IPS-18a (cell line): ENCODE results near the gene SKIC2.

Experiments
- H3K27ac ChIP-seq: one replicate; pipeline ENCODE4 v1.5.1; 2013; ENCODE audit warnings: low read length
- H3K27me3 ChIP-seq: one replicate; pipeline ENCODE4 v1.6.1; 2013; ENCODE audit warnings: mild to moderate bottlenecking, low read length; ENCODE audit not compliant: control insufficient read depth, insufficient read depth
- H3K36me3 ChIP-seq: one replicate; pipeline ENCODE4 v1.6.1; 2013; ENCODE audit warnings: low read depth, low read length; ENCODE audit not compliant: control insufficient read depth
- H3K4me1 ChIP-seq: one replicate; pipeline ENCODE4 v1.6.1; 2013; ENCODE audit warnings: low read depth, low read length; ENCODE audit not compliant: control insufficient read depth
- H3K4me3 ChIP-seq: one replicate; pipeline ENCODE4 v1.5.1; 2013; ENCODE audit warnings: low read length
- H3K9ac ChIP-seq: one replicate; pipeline ENCODE4 v1.6.1; 2013; ENCODE audit warnings: mild to moderate bottlenecking, low read length, moderate library complexity
- H3K9me3 ChIP-seq: one replicate; pipeline ENCODE4 v1.6.1; 2013; ENCODE audit warnings: low read depth, low read length; ENCODE audit not compliant: control insufficient read depth

Gene SKIC2

GRCh38 chr6:31946370-31946885 is 12.5 kb upstream of the SKIC2 start:
- Histone ChIP-seq H3K27ac (no peak overlapping the region), H3K27me3 (peaks cover 8% of the 10 kb centered on the region), H3K9me3 (no peaks in the 10 kb centered on the region), H3K4me3 (no peak overlapping the region), H3K4me1 (peaks cover 3% of the 10 kb centered on the region), H3K36me3 (peaks cover 7% of the 10 kb centered on the region), H3K9ac (no peak overlapping the region)

DNA sequence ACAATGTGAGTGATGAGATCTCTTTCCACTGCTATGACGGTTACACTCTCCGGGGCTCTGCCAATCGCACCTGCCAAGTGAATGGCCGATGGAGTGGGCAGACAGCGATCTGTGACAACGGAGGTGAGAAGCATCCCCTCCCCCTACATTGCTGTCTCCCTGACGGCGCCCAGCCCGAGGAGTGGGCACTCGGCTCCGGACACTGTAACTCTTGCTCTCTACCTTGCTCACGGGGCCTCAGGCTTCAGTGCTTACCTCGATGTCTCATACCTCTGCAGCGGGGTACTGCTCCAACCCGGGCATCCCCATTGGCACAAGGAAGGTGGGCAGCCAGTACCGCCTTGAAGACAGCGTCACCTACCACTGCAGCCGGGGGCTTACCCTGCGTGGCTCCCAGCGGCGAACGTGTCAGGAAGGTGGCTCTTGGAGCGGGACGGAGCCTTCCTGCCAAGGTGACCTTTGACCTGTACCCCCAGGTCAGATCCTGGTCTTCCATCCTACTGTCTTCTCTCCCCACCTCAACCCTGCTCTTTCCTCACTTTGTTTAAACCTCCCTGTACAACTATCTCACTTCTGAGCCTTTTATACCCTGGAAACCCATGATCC is 11.8 kb upstream of the SKIC2 start:
- Histone ChIP-seq H3K4me1 (peaks cover 3% of the 10 kb centered on the region), H3K9me3 (no peaks in the 10 kb centered on the region), H3K4me3 (no peak overlapping the region), H3K27ac (no peak overlapping the region), H3K9ac (no peak overlapping the region), H3K36me3 (peaks cover 14% of the 10 kb centered on the region), H3K27me3 (peaks cover 8% of the 10 kb centered on the region)

DNA sequence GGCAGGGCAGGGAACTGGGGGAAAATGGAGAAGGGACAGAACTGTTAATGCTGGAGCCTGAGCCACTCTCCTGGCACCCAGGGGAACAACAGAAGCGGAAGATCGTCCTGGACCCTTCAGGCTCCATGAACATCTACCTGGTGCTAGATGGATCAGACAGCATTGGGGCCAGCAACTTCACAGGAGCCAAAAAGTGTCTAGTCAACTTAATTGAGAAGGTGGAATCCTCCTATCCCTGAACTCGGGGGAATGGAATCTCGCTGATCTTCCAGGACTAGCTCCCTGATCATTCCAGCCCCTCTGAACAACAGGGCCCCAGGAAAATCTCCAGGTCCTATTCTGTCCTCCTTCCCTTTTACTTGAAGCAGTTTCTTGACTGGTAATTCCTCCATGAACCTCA is 11.1 kb upstream of the SKIC2 start:
- H3K9me3 ChIP-seq = no peaks in the 10 kb centered on the region
- H3K4me3 ChIP-seq = no peak overlapping the region
- H3K4me1 ChIP-seq = peaks cover 3% of the 10 kb centered on the region
- peaks cover 15% of the 10 kb centered on the region for H3K36me3 ChIP-seq
- no peak overlapping the region for H3K9ac ChIP-seq
- H3K27ac ChIP-seq = no peak overlapping the region
- peaks cover 8% of the 10 kb centered on the region for H3K27me3 ChIP-seq

GRCh38 chr6:31948306-31948705 is 10.7 kb upstream of the SKIC2 start:
- H3K27me3 ChIP-seq = peaks cover 8% of the 10 kb centered on the region
- peaks cover 3% of the 10 kb centered on the region for H3K4me1 ChIP-seq
- H3K36me3 ChIP-seq = peaks cover 19% of the 10 kb centered on the region
- no peak overlapping the region for H3K4me3 ChIP-seq
- no peak overlapping the region for H3K27ac ChIP-seq
- H3K9ac ChIP-seq = no peak overlapping the region
- no peaks in the 10 kb centered on the region for H3K9me3 ChIP-seq

GRCh38 chr6:31948753-31949413 is 10.1 kb upstream of the SKIC2 start:
- H3K9me3 ChIP-seq = no peaks in the 10 kb centered on the region
- peaks cover 3% of the 10 kb centered on the region for H3K4me1 ChIP-seq
- H3K4me3 ChIP-seq = no peak overlapping the region
- peaks cover 5% of the 10 kb centered on the region for H3K27me3 ChIP-seq
- H3K27ac ChIP-seq = no peak overlapping the region
- no peak overlapping the region for H3K9ac ChIP-seq
- peaks cover 25% of the 10 kb centered on the region for H3K36me3 ChIP-seq

DNA sequence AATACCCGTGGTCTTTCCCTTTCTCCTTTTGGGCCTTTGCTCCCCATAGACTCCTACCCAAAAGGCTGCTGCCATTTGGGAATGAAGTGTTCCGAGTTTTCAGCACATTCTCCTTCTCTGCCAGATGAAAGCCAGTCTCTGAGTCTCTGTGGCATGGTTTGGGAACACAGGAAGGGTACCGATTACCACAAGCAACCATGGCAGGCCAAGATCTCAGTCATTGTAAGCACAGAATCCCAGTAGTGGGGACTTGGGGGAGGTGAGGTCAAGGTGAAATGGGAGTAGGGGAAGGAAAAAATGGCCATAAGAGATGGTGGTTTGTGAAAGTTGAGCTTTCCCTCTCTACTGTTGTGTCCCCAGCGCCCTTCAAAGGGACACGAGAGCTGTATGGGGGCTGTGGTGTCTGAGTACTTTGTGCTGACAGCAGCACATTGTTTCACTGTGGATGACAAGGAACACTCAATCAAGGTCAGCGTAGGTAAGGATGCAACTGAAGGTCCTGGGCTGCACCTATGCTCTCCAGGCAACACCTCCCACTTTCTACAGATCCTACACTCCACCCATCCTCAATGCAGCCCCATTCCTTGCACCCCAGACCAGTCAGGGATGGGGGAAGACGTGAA is 8.9 kb upstream of the SKIC2 start:
- Histone ChIP-seq H3K4me1 (peaks cover 3% of the 10 kb centered on the region), H3K9ac (no peak overlapping the region), H3K4me3 (no peak overlapping the region), H3K36me3 (peaks cover 37% of the 10 kb centered on the region), H3K27ac (no peak overlapping the region), H3K27me3 (peaks cover 5% of the 10 kb centered on the region), H3K9me3 (no peaks in the 10 kb centered on the region)

DNA sequence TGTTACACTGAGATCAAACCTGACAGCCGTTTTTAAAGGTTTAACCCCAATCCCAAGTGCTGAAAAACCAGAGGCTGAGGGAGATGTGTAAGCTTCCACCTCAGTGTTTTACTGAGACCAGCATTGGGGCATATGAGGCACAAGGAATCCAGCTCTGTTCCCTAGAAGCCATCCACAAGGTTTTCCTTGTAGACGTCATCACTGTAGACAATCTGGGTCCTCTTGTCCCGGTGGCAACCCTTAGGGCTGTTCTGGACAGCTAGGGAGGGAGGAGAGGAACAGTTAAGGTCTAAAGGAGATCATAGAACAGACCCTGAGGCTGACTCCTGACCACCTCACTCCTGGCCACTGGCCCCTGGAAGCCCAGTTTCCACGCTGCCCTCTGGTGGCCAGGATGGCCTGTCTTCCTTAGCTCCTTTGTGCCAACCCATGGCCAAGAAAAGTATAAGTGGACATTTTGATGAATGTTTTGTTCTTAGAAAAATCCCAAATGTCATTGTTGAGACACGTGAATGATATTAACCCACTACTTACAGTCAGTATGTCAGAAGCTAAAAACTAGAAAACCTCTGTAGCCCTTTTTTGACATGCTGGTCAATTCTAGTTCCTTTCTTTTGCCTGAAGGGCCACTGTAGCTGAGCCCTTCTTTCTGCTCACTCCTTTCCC is 6.7 kb upstream of the SKIC2 start:
- Histone ChIP-seq H3K4me3 (no peak overlapping the region), H3K9ac (no peak overlapping the region), H3K36me3 (peaks cover 49% of the 10 kb centered on the region), H3K27ac (no peak overlapping the region), H3K27me3 (peaks cover 5% of the 10 kb centered on the region), H3K4me1 (no peaks in the 10 kb centered on the region), H3K9me3 (no peaks in the 10 kb centered on the region)

- H3K27ac ChIP-seq = no peak overlapping the region
- H3K9me3 ChIP-seq = no peaks in the 10 kb centered on the region
- no peaks in the 10 kb centered on the region for H3K4me1 ChIP-seq
- H3K4me3 ChIP-seq = no peak overlapping the region
- H3K36me3 ChIP-seq = peaks cover 49% of the 10 kb centered on the region
- H3K9ac ChIP-seq = no peak overlapping the region
- H3K27me3 ChIP-seq = peaks cover 4% of the 10 kb centered on the region
Measured at GRCh38 chr6:31952890-31953289, 6.1 kb upstream of the SKIC2 start.

- H3K36me3 ChIP-seq = peaks cover 49% of the 10 kb centered on the region
- H3K27ac ChIP-seq = no peak overlapping the region
- H3K9me3 ChIP-seq = no peaks in the 10 kb centered on the region
- H3K27me3 ChIP-seq = no peaks in the 10 kb centered on the region
- no peak overlapping the region for H3K9ac ChIP-seq
- H3K4me1 ChIP-seq = no peaks in the 10 kb centered on the region
- H3K4me3 ChIP-seq = no peak overlapping the region
Measured at GRCh38 chr6:31954511-31954910, 4.5 kb upstream of the SKIC2 start.

DNA sequence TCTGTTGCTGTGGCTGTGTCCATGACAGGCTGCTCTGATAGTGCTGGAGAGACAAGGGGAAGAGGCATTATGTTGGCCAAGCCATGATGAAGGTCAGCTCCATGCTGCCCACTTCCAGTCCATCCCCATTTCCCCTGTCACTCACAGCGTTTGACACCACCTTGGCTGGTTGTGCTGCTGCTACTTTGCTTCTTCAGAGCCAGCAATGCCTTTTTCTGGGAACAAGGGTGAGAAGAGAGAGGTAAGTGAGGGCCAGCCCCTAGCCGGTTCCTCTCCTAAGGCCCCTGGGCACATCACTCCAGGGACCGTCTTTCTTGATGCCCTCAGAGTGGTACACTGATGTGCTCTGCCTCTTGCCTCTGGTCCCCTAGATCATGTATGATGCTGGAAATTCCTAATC is 2.2 kb upstream of the SKIC2 start:
- Histone ChIP-seq H3K9ac (no peak overlapping the region), H3K27ac (no peak overlapping the region), H3K4me3 (no peak overlapping the region), H3K36me3 (peaks cover 46% of the 10 kb centered on the region), H3K27me3 (no peaks in the 10 kb centered on the region), H3K4me1 (no peaks in the 10 kb centered on the region), H3K9me3 (no peaks in the 10 kb centered on the region)

- H3K36me3 ChIP-seq = peaks cover 52% of the 10 kb centered on the region
- H3K27ac ChIP-seq = peak overlapping the region; percentile 36
- H3K9me3 ChIP-seq = no peaks in the 10 kb centered on the region
- no peaks in the 10 kb centered on the region for H3K4me1 ChIP-seq
- no peaks in the 10 kb centered on the region for H3K27me3 ChIP-seq
- H3K9ac ChIP-seq = peak overlapping the region; percentile 83
- H3K4me3 ChIP-seq = peak overlapping the region; percentile 87
Measured at GRCh38 chr6:31958412-31958740, 599 bp upstream of the SKIC2 start.
